IMR-90 (cell line): ENCODE data around the gene MBD3L4. TPM values are rescaled to one million over a fixed set of nuclear protein-coding genes. Genes with fewer than 3 reads are reported as not detected.
"Not testable (repeated sequence)": the region's sequence is repeated elsewhere in the genome, so short reads cannot be mapped to it uniquely, and the experiment has no call there.

ENCODE experiments used
- ATAC-seq: fragments of 200-7000 bp; cut with Tn5 transposase; 2 replicates; pipeline ENCODE4 v1.9.1; 2020; ENCODE audit warnings: low read depth, mild to moderate bottlenecking, moderate library complexity
- BruUV-seq: library from RNA; stranded (reverse); fragments of 400-500 nt; replicated peaks from 2 replicates; lab custom pipeline; 2021; lab: Mats Ljungman, UMichigan
- CTCF ChIA-PET: fragments of 300-600 bp; formaldehyde crosslinking; extraction: SDS; loops from one replicate; lab custom pipeline; 2021; ENCODE audit warnings: antibody characterized with exemption; lab: Yijun Ruan, JAX
- POLR2A ChIA-PET: fragments of 300-600 bp; sonication (Branson Sonifier 250); formaldehyde crosslinking; loops from one replicate; lab custom pipeline; 2022; ENCODE audit warnings: antibody characterized with exemption; ENCODE audit not compliant: unreplicated experiment; lab: Charles Lee
- DNase-seq: peaks from one replicate; pipeline ENCODE4 v3.0.0; 2013
- H2AFZ ChIP-seq: replicated peaks from 2 replicates; pipeline ENCODE3; 2013; ENCODE audit warnings: low read length, mild to moderate bottlenecking; ENCODE audit not compliant: poor library complexity
- H2AK5ac ChIP-seq: 2 replicates; pipeline ENCODE4 v1.6.1; 2013; ENCODE audit warnings: low read depth, low read length, inconsistent platforms
- H2AK9ac ChIP-seq: replicated peaks from 2 replicates; pipeline ENCODE3; 2013; ENCODE audit warnings: mild to moderate bottlenecking, low read depth, low read length, moderate library complexity; ENCODE audit not compliant: poor library complexity
- H2BK120ac ChIP-seq: 2 replicates; pipeline ENCODE4 v1.6.1; 2013; ENCODE audit warnings: low read depth, low read length, inconsistent platforms
- H2BK15ac ChIP-seq: 3 replicates; pipeline ENCODE4 v1.6.1; 2013; ENCODE audit warnings: low read depth, low read length, inconsistent platforms
- H2BK20ac ChIP-seq: 2 replicates; pipeline ENCODE4 v1.6.1; 2013; ENCODE audit warnings: low read depth, mild to moderate bottlenecking, inconsistent platforms, low read length, moderate library complexity
- H2BK5ac ChIP-seq: 2 replicates; pipeline ENCODE4 v1.6.1; 2013; ENCODE audit warnings: mild to moderate bottlenecking, low read depth, low read length, inconsistent platforms; ENCODE audit not compliant: poor library complexity, severe bottlenecking
- H3K14ac ChIP-seq: replicated peaks from 2 replicates; pipeline ENCODE4 v1.6.1; 2013; ENCODE audit warnings: low read depth, low read length, inconsistent platforms
- H3K18ac ChIP-seq: 2 replicates; pipeline ENCODE4 v1.6.1; 2013; ENCODE audit warnings: low read depth, low read length, control low read depth
- H3K23ac ChIP-seq: 2 replicates; pipeline ENCODE4 v1.6.1; 2013; ENCODE audit warnings: low read depth, low read length, inconsistent platforms
- H3K27ac ChIP-seq: 2 replicates; pipeline ENCODE4 v1.5.1; 2013; ENCODE audit warnings: mild to moderate bottlenecking, control low read depth, low read length; ENCODE audit not compliant: insufficient read depth
- H3K27me3 ChIP-seq: 2 replicates; pipeline ENCODE4 v1.6.1; 2013; ENCODE audit warnings: low read length; ENCODE audit not compliant: control insufficient read depth, insufficient read depth
- H3K36me3 ChIP-seq: 2 replicates; pipeline ENCODE4 v1.6.1; 2013; ENCODE audit warnings: low read length, mixed read lengths; ENCODE audit not compliant: control insufficient read depth, insufficient read depth
- H3K4ac ChIP-seq: 2 replicates; pipeline ENCODE4 v1.6.1; 2013; ENCODE audit warnings: low read depth, low read length, inconsistent platforms
- H3K4me1 ChIP-seq: 2 replicates; pipeline ENCODE4 v1.6.1; 2013; ENCODE audit warnings: low read length, mixed read lengths; ENCODE audit not compliant: control insufficient read depth, insufficient read depth
- H3K4me2 ChIP-seq: 2 replicates; pipeline ENCODE4 v1.6.1; 2013; ENCODE audit warnings: low read depth, mild to moderate bottlenecking, control low read depth, low read length, moderate library complexity
- H3K4me3 ChIP-seq: 2 replicates; pipeline ENCODE4 v1.5.1; 2013; ENCODE audit warnings: low read depth, mild to moderate bottlenecking, control low read depth, low read length, moderate library complexity; ENCODE audit not compliant: insufficient read depth
- H3K56ac ChIP-seq: 2 replicates; pipeline ENCODE4 v1.6.1; 2013; ENCODE audit warnings: low read length, inconsistent platforms; ENCODE audit not compliant: insufficient read depth; ENCODE audit errors: extremely low read depth
- H3K79me1 ChIP-seq, 2 experiments: 2 replicates each; pipeline ENCODE4 v1.6.1; 2013; ENCODE audit warnings: low read length in 2 of 2, inconsistent platforms in 1 of 2, low read depth in 1 of 2
- H3K9ac ChIP-seq: 2 replicates; pipeline ENCODE4 v1.6.1; 2013; ENCODE audit warnings: low read depth, low read length, control low read depth
- H3K9me1 ChIP-seq: 2 replicates; pipeline ENCODE4 v1.6.1; 2013; ENCODE audit warnings: low read length, inconsistent platforms; ENCODE audit not compliant: insufficient read depth
- H3K9me3 ChIP-seq: 2 replicates; pipeline ENCODE4 v1.6.1; 2013; ENCODE audit warnings: low read length; ENCODE audit not compliant: control insufficient read depth, insufficient read depth
- H4K20me1 ChIP-seq: 2 replicates; pipeline ENCODE4 v1.6.1; 2013; ENCODE audit warnings: low read length, inconsistent platforms; ENCODE audit not compliant: insufficient read depth
- H4K5ac ChIP-seq: 2 replicates; pipeline ENCODE4 v1.6.1; 2013; ENCODE audit warnings: mild to moderate bottlenecking, low read depth, low read length, control low read depth
- H4K8ac ChIP-seq, 2 experiments: 2 replicates each; pipeline ENCODE4 v1.6.1; 2013; ENCODE audit warnings: low read depth in 2 of 2, low read length in 2 of 2, control low read depth in 1 of 2, inconsistent platforms in 1 of 2
- H4K91ac ChIP-seq: 2 replicates; pipeline ENCODE4 v1.6.1; 2013; ENCODE audit warnings: low read depth, low read length, inconsistent platforms; ENCODE audit not compliant: insufficient read depth
- WGBS, 2 experiments: methylation state at CpG; one replicate each; pipeline versions ENCODE4 v1.1.5 to v1.1.7; 2013; ENCODE audit warnings: missing lambda C conversion rate in 2 of 2; ENCODE audit not compliant: insufficient read length in 1 of 2; ENCODE audit errors: extremely low coverage in 2 of 2; 5-methylcytosine and 5-hydroxymethylcytosine counted together
- dilution Hi-C: fragments of 300-500 bp; cut with HindIII; formaldehyde crosslinking; loops from one replicate; pipeline ENCODE4 v1.14.3; 2018; ENCODE audit warnings: low sequenced_read_pairs; ENCODE audit not compliant: unreplicated experiment
- in situ Hi-C: fragments of 300-500 bp; cut with MboI; formaldehyde crosslinking; loops from 3 replicates; pipeline ENCODE4 v1.14.3; 2019; ENCODE audit warnings: low sequenced_read_pairs, inconsistent platforms, mixed read lengths
- intact Hi-C: fragments of 100-400 bp; cut with micrococcal nuclease; formaldehyde crosslinking; loops from 2 replicates; pipeline ENCODE4 v1.10.0; 2022
- polyA plus RNA-seq, 3 experiments: library from polyadenylated mRNA; depleted of rRNA; stranded (reverse); fragments of >200 nt; gene quantifications; 2 replicates each; pipeline ENCODE4 v1.2.3, GENCODE V29; 2012; ENCODE audit warnings: low replicate concordance in 1 of 3
- total RNA-seq: library from RNA; depleted of rRNA; stranded (reverse); fragments of >200 nt; gene quantifications from 2 replicates; pipeline ENCODE4 v1.2.3, GENCODE V29; 2012

The MBD3L4 gene
- total and polyA plus RNA-seq, 2 of the 4 experiments (the other 2 are of a cell fraction) = not detected

- WGBS, 2 experiments = no CpG with 5 or more reads among the region's 6 CpGs
- H4K5ac ChIP-seq, H4K20me1 ChIP-seq, H3K9me3 ChIP-seq, BruUV-seq, H3K4me3 ChIP-seq, H3K9me1 ChIP-seq, H2AK5ac ChIP-seq, H3K4me2 ChIP-seq, in situ Hi-C loops, H4K8ac ChIP-seq, H3K4me1 ChIP-seq, dilution Hi-C loops, H4K91ac ChIP-seq, H3K56ac ChIP-seq, H2AK9ac ChIP-seq, POLR2A ChIA-PET, H3K9ac ChIP-seq, H3K36me3 ChIP-seq, CTCF ChIA-PET, H3K23ac ChIP-seq, H2BK120ac ChIP-seq, ATAC-seq, H3K4ac ChIP-seq, H2BK20ac ChIP-seq, H2BK15ac ChIP-seq, H3K14ac ChIP-seq, H3K18ac ChIP-seq, H2BK5ac ChIP-seq, intact Hi-C loops, H3K79me1 ChIP-seq, H2AFZ ChIP-seq, DNase-seq, H3K27ac ChIP-seq, H3K27me3 ChIP-seq: not testable (repeated sequence)
Observed at GRCh38 chr19:7021331-7021730, 18.6 kb downstream of the MBD3L4 start, which contains the start of gene MBD3L2B. MBD3L2B (minus strand) TSS chr19:7021431; CDS start chr19:7021397, 34 bp downstream.
